HG03342 (cell line): Measurements from ENCODE around the gene CDA.
"Not testable (repeated sequence)": the region's sequence is repeated elsewhere in the genome, so short reads cannot be mapped to it uniquely, and the experiment has no call there.

Source experiments
- ATAC-seq: cut with Tn5 transposase; IDR thresholded peaks from one replicate; pipeline ENCODE4 v1.9.1; 2021; ENCODE audit warnings: mild to moderate bottlenecking, moderate library complexity; ENCODE audit not compliant: unreplicated experiment

Gene CDA

GRCh38 chr1:20586953-20587660, 1.8 kb upstream of the CDA start:
- ATAC-seq = no peak

GRCh38 chr1:20587661-20588053, 1.2 kb upstream of the CDA start:
- ATAC-seq = no peak

GRCh38 chr1:20589331-20590278, 708 bp downstream of the CDA start:
- no peak for ATAC-seq

DNA sequence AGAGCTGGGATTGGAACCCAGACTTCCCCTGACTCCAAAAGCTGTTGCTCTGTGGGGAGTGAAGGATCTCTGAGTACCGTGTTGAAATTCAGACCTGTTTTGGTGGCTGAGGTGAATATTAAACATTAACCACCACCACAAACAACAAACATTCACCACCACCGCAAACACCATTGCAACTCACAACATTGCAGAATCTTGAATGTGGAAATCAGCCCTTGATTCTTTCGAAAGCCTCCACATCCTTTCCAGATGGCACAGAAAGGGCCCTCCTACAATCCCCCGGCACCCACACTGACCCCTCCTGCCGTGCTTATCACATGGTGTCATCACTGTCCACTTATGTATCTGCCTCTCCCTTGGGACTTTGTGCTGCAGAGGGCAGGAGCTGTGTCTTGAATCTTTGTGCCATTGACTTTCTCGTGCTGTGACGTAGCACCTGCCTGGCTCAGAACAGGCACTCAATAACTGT, 1.4 kb downstream of the CDA start:
- no peak for ATAC-seq

DNA sequence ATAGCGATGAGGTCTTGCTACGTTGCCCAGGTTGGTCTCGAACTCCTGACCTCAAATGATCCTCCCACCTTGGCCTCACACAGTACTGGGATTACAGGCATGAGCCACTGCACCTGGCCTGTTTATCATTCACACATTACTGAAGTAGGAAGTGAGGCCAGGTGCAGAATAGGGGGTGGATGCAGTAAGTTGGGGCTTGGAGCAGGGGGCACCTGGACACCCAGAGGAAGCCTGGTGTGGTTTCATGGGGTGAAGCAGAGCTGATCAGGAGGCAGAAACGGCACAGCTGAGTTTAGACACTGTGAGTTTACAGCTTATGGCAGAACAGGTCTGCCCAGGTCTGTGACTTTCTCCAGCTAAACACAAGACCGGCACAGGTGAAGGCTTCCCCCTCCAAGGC, 4.9 kb downstream of the CDA start:
- no peak for ATAC-seq

GRCh38 chr1:20594746-20595145, 5.8 kb downstream of the CDA start:
- ATAC-seq = no peak

DNA sequence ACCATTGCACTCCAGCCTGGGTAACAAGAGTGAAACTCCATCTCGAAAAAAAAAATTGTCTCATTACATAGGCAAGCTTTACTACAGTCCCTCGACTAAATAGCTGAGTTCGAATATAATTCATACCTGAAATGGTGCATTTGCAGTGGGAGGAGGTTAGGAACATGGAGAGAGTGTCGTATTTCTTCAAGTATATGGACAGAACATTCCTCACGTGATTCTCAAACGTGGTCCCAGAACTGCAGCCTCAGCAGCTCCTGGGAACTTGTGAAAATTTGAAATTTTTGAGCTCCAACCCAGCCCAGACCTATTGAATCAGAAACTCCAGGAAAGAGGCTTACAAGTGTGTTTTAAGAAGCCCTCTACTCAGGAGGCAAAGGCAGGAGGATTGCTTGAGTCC, 7.2 kb downstream of the CDA start:
- ATAC-seq = no peak

DNA sequence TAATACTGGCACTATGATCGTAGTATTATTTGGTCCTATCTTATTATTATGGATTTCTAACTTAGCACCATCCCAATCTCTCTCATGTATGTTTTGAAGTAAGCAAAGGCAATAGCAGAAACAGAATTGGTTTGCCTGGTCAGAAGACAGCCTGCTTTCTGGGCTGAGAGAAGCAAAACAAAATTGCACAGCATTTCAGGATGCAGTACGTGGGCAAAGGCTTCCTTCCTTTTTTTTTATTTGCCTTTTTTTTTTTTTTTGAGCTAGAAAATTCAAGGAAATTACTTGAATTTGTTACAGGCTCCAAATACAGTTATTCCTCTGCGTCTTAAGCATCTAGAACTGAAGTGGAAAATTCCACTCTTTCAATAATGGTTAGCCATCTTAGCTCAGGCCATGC, 8.8 kb downstream of the CDA start:
- ATAC-seq = no peak

DNA sequence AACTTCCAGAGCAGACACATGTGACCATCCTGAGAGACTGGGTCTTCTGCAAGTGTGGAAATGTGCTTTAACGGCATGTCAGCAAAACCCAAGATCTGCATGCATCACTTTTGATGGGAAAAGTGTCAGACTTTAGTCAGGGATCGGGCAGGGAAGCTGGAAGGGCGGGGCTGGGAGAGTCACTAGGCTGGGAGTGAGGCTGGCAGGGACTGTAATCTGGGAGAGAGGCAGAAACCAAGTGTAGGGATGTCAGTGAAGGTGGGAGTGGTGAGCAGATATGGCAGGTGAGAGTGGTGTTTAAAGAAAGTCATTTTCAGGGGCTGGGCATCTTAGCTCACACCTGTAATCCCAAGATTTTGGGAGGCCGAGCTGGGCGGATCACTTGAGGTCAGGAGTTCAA, 11.3 kb downstream of the CDA start:
- ATAC-seq = no peak

- ATAC-seq = no peak
Observed at GRCh38 chr1:20601129-20601825, 12.4 kb downstream of the CDA start.

DNA sequence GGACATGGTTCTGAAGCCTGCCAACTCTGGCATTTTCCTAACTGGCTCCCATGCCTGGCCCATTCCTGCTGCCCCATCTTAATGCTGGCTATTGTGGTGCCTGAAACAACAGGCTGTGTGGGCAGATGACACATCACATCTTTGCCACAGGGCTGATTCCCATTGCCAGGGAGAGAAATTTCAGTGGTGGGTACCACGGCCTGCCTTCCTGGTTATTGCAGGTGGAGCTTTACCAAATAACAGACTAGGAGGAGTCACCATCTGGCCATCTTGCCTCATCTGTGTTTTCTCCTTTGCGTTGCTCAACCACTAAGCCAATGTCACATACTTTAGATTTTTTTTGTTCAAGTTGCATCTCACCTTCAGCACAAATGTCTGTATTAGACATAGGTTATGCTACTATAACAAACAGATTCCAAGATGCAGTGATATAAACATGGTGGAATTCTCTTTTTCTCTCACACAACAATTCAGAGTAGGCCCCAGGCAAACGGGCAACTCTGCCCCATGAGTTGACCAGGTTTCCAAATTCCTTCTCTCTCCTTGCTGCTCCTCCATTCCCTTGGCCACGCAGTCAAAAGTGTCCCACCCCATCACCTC, 14.1 kb downstream of the CDA start:
- ATAC-seq = no peak

- no peak for ATAC-seq
Observed at GRCh38 chr1:20603504-20604464, 14.9 kb downstream of the CDA start.

DNA sequence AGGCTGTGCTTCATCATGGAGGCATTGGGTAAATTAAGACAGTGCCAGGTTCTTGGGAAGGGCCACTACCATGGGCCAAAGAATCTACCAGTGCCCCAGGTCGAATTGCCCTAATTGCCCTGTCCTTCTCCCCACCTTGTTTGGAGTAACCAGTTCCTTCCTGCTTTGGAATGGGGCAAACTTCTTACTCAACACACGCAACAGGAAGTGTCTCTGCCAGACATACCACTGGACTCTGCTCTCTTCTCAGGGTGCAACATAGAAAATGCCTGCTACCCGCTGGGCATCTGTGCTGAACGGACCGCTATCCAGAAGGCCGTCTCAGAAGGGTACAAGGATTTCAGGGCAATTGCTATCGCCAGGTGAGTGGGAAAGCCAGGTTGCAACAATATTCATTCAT, 15.8 kb downstream of the CDA start:
- no peak for ATAC-seq

GRCh38 chr1:20606801-20607570, 18.1 kb downstream of the CDA start:
- ATAC-seq = not testable (repeated sequence)

GRCh38 chr1:20609541-20609940, 20.6 kb downstream of the CDA start:
- ATAC-seq = no peak

DNA sequence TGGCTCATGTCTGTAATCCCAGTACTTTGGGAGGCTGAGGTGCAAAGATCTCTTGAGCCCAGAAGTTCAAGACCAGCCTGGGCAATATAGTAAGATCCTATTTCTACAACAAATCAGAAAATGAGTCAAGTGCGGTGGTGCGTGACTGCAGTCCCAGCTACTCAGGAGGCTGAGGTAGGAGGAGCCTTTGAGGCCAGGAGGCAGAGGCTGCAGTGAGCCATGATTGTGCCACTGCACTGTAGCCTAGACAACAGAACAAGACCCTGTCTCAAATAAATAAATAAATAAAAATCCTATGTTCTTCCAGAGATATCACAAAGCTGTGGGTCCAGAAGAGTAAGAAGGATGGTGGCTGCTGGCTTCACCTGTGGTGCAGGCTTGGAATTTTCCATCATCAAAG, 22.1 kb downstream of the CDA start:
- ATAC-seq = no peak

GRCh38 chr1:20611652-20612051, 22.8 kb downstream of the CDA start:
- ATAC-seq = no peak

- ATAC-seq = no peak
Observed at GRCh38 chr1:20612221-20612746, 23.4 kb downstream of the CDA start.

DNA sequence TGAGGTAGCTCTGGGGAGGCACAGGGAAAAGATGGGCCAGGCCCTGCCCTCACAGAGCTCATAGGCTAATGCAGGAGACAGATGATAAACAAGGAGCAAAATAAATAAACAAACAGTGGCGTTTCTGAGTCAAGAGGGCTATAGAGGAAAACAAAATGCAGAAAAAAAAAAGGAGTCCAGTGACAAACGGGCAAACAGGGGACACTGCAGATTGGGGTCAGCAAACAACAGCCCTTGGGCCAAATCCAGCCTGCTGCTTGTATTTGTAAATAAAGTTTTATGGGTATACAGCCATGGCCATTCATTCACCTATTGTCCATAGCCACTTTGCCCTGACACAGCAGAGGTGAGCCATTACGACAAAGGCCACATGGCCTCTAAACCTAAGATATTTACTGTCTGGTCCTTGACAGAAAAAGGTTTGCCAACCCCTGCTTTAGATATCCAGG, 25.3 kb downstream of the CDA start:
- no peak for ATAC-seq
